ENCODE results near the gene LY6G6D. TPM values are rescaled to one million over a fixed set of nuclear protein-coding genes. Genes with fewer than 3 reads are reported as not detected.

The LY6G6D gene
- total and polyA plus RNA-seq, 2 of the 13 experiments (the other 11 are each of a cell fraction or from before 2014, with no cell fraction given): not detected

DNA sequence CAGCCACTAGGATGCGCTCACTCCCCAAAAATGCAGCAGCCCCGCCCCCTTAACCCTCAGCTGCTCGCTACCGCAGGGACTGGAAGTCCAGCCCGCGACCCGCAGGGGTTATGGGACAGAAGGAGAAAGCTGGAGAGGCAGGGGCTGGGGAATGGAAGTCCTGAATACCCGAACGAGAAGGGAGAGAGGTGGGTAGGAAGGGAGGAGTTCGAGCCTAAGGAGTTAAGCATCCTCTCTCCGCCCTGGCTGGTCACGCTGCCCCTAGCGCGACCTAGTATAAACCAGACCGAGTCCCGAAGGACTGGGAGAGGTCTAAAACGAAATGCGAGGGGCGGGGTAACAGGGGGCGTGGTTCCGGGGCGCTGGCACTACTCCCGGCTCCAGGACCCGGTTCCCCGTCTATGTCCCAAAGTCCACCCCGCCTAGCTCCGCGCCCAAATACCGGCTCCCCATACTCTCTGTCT is 14.4 kb downstream of the LY6G6D start (continued):
- TF ChIP-seq ZKSCAN5 (CRISPR knock-in tag; IDR thresholded peaks at IDR 0.05): peak; percentile 16; the same call in 1 of the 2 replicates
- TF ChIP-seq, protein P1, sequence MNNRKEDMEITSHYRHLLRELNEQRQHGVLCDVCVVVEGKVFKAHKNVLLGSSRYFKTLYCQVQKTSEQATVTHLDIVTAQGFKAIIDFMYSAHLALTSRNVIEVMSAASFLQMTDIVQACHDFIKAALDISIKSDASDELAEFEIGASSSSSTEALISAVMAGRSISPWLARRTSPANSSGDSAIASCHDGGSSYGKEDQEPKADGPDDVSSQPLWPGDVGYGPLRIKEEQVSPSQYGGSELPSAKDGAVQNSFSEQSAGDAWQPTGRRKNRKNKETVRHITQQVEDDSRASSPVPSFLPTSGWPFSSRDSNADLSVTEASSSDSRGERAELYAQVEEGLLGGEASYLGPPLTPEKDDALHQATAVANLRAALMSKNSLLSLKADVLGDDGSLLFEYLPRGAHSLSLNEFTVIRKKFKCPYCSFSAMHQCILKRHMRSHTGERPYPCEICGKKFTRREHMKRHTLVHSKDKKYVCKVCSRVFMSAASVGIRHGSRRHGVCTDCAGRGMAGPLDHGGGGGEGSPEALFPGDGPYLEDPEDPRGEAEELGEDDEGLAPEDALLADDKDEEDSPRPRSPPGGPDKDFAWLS (CRISPR knock-in tag; IDR thresholded peaks at IDR 0.05; ENCODE audit: borderline replicate concordance): no peak
- no peak for TF ChIP-seq FIP1L1 (IDR thresholded peaks at IDR 0.05; ENCODE audit: borderline replicate concordance, insufficient read depth, low read depth, low read length)
- no peak for TF ChIP-seq WIZ (CRISPR knock-in tag; IDR thresholded peaks at IDR 0.05)
- TF ChIP-seq NBN (conservative IDR thresholded peaks at IDR 0.05): no peak
- TF ChIP-seq MAFG (CRISPR knock-in tag; IDR thresholded peaks at IDR 0.05): no peak
- TF ChIP-seq MATR3 (CRISPR knock-in tag; IDR thresholded peaks at IDR 0.05): no peak
- TF ChIP-seq TBX3 (IDR thresholded peaks at IDR 0.05; ENCODE audit: borderline replicate concordance): no peak
- TF ChIP-seq TCF12 (IDR thresholded peaks at IDR 0.05): no peak
- no peak for TF ChIP-seq TCF12 (CRISPR knock-in tag; IDR thresholded peaks at IDR 0.05)
- TF ChIP-seq ZEB1 (IDR thresholded peaks at IDR 0.05; ENCODE audit: insufficient replicate concordance, low read depth): no peak
- TF ChIP-seq, protein P2, sequence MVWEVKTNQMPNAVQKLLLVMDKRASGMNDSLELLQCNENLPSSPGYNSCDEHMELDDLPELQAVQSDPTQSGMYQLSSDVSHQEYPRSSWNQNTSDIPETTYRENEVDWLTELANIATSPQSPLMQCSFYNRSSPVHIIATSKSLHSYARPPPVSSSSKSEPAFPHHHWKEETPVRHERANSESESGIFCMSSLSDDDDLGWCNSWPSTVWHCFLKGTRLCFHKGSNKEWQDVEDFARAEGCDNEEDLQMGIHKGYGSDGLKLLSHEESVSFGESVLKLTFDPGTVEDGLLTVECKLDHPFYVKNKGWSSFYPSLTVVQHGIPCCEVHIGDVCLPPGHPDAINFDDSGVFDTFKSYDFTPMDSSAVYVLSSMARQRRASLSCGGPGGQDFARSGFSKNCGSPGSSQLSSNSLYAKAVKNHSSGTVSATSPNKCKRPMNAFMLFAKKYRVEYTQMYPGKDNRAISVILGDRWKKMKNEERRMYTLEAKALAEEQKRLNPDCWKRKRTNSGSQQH (CRISPR knock-in tag; IDR thresholded peaks at IDR 0.05; ENCODE audit: low read depth): no peak
- no peak; the same call in 1 of the 2 replicates for TF ChIP-seq GATA4 (IDR thresholded peaks at IDR 0.05; ENCODE audit: borderline replicate concordance, low read depth)
- TF ChIP-seq, protein P3, sequence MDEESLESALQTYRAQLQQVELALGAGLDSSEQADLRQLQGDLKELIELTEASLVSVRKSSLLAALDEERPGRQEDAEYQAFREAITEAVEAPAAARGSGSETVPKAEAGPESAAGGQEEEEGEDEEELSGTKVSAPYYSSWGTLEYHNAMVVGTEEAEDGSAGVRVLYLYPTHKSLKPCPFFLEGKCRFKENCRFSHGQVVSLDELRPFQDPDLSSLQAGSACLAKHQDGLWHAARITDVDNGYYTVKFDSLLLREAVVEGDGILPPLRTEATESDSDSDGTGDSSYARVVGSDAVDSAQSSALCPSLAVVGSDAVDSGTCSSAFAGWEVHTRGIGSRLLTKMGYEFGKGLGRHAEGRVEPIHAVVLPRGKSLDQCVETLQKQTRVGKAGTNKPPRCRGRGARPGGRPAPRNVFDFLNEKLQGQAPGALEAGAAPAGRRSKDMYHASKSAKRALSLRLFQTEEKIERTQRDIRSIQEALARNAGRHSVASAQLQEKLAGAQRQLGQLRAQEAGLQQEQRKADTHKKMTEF (CRISPR knock-in tag; IDR thresholded peaks at IDR 0.05): peak; percentile 73
- TF ChIP-seq, protein P4, sequence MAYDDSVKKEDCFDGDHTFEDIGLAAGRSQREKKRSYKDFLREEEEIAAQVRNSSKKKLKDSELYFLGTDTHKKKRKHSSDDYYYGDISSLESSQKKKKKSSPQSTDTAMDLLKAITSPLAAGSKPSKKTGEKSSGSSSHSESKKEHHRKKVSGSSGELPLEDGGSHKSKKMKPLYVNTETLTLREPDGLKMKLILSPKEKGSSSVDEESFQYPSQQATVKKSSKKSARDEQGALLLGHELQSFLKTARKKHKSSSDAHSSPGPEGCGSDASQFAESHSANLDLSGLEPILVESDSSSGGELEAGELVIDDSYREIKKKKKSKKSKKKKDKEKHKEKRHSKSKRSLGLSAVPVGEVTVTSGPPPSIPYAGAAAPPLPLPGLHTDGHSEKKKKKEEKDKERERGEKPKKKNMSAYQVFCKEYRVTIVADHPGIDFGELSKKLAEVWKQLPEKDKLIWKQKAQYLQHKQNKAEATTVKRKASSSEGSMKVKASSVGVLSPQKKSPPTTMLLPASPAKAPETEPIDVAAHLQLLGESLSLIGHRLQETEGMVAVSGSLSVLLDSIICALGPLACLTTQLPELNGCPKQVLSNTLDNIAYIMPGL (CRISPR knock-in tag; IDR thresholded peaks at IDR 0.05; ENCODE audit: borderline replicate concordance in 1 of 2, low read depth in 1 of 2): peak; percentile 89 to 97
- no peak for TF ChIP-seq ZNF766 (CRISPR knock-in tag; IDR thresholded peaks at IDR 0.05; ENCODE audit: borderline replicate concordance)
- no peak for TF ChIP-seq SP2 (CRISPR knock-in tag; IDR thresholded peaks at IDR 0.05)
- TF ChIP-seq, protein P5, sequence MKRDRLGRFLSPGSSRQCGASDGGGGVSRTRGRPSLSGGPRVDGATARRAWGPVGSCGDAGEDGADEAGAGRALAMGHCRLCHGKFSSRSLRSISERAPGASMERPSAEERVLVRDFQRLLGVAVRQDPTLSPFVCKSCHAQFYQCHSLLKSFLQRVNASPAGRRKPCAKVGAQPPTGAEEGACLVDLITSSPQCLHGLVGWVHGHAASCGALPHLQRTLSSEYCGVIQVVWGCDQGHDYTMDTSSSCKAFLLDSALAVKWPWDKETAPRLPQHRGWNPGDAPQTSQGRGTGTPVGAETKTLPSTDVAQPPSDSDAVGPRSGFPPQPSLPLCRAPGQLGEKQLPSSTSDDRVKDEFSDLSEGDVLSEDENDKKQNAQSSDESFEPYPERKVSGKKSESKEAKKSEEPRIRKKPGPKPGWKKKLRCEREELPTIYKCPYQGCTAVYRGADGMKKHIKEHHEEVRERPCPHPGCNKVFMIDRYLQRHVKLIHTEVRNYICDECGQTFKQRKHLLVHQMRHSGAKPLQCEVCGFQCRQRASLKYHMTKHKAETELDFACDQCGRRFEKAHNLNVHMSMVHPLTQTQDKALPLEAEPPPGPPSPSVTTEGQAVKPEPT (CRISPR knock-in tag; IDR thresholded peaks at IDR 0.05; ENCODE audit: low read depth): no peak

Data from HepG2 (cell line).